ENCODE measurements around the gene VDAC2. TPM values are rescaled to one million over a fixed set of nuclear protein-coding genes. Genes with fewer than 3 reads are reported as not detected.
"Not testable (repeated sequence)": the region's sequence is repeated elsewhere in the genome, so short reads cannot be mapped to it uniquely, and the experiment has no call there.

VDAC2 gene
- 323 and 341 TPM in 2 replicates for total RNA-seq (2014; rRNA removed; shearing (Covaris generic))
- polyA plus RNA-seq (2014; cell fraction: nucleus; rRNA removed) = 205 and 247 TPM in 2 replicates

- DNase-seq (ENCODE audit: extremely low read depth, low read depth) = peak; percentile 86
Measured at GRCh38 chr10:75210282-75211006, at the start of gene VDAC2. Gene VDAC2, plus strand, starts transcription at chr10:75210796. Its CDS starts 363 bp downstream, at chr10:75211159.

GRCh38 chr10:75165684-75166622 is 44.6 kb upstream of the VDAC2 start:
- no peak for DNase-seq (ENCODE audit: extremely low read depth, low read depth)

GRCh38 chr10:75166623-75166972 is 44.0 kb upstream of the VDAC2 start:
- DNase-seq (ENCODE audit: extremely low read depth, low read depth) = no peak

- no peak for DNase-seq (ENCODE audit: extremely low read depth, low read depth)
Measured at GRCh38 chr10:75168275-75168674, 42.3 kb upstream of the VDAC2 start.

GRCh38 chr10:75170215-75170614 is 40.4 kb upstream of the VDAC2 start:
- DNase-seq (ENCODE audit: extremely low read depth, low read depth) = no peak

GRCh38 chr10:75175046-75175445 is 35.5 kb upstream of the VDAC2 start:
- no peak for DNase-seq (ENCODE audit: extremely low read depth, low read depth)

GRCh38 chr10:75176046-75176445 is 34.5 kb upstream of the VDAC2 start:
- no peak for DNase-seq (ENCODE audit: extremely low read depth, low read depth)

GRCh38 chr10:75176736-75177135 is 33.9 kb upstream of the VDAC2 start:
- DNase-seq (ENCODE audit: extremely low read depth, low read depth) = no peak

- DNase-seq (ENCODE audit: extremely low read depth, low read depth) = no peak
Measured at GRCh38 chr10:75179657-75180177, 30.9 kb upstream of the VDAC2 start.

- DNase-seq (ENCODE audit: extremely low read depth, low read depth) = no peak
Measured at GRCh38 chr10:75180592-75180991, 30.0 kb upstream of the VDAC2 start.

- no peak for DNase-seq (ENCODE audit: extremely low read depth, low read depth)
Measured at GRCh38 chr10:75181073-75181472, 29.5 kb upstream of the VDAC2 start.

- DNase-seq (ENCODE audit: extremely low read depth, low read depth) = no peak
Measured at GRCh38 chr10:75186310-75186709, 24.3 kb upstream of the VDAC2 start.

GRCh38 chr10:75187961-75188426 is 22.6 kb upstream of the VDAC2 start:
- peak; percentile 62 for DNase-seq (ENCODE audit: extremely low read depth, low read depth)

- DNase-seq (ENCODE audit: extremely low read depth, low read depth) = not testable (repeated sequence)
Measured at GRCh38 chr10:75188522-75188921, 22.1 kb upstream of the VDAC2 start.

GRCh38 chr10:75189266-75190096 is 21.1 kb upstream of the VDAC2 start:
- DNase-seq (ENCODE audit: extremely low read depth, low read depth) = no peak

GRCh38 chr10:75191821-75192568 is 18.6 kb upstream of the VDAC2 start:
- DNase-seq (ENCODE audit: extremely low read depth, low read depth) = peak; percentile 94

GRCh38 chr10:75194625-75195024 is 16.0 kb upstream of the VDAC2 start:
- not testable (repeated sequence) for DNase-seq (ENCODE audit: extremely low read depth, low read depth)

- DNase-seq (ENCODE audit: extremely low read depth, low read depth) = no peak
Measured at GRCh38 chr10:75195035-75195763, 15.4 kb upstream of the VDAC2 start.

GRCh38 chr10:75197066-75197465 is 13.5 kb upstream of the VDAC2 start:
- no peak for DNase-seq (ENCODE audit: extremely low read depth, low read depth)

Data from NCI-H460 (cell line).